ENCODE results near the gene ROR2.

The ROR2 gene

GRCh38 chr9:91903126-91903911, 46.7 kb downstream of the ROR2 start:
- in situ Hi-C loops (cut with HindIII; ENCODE audit: low sequenced_read_pairs), result no loop called here

DNA sequence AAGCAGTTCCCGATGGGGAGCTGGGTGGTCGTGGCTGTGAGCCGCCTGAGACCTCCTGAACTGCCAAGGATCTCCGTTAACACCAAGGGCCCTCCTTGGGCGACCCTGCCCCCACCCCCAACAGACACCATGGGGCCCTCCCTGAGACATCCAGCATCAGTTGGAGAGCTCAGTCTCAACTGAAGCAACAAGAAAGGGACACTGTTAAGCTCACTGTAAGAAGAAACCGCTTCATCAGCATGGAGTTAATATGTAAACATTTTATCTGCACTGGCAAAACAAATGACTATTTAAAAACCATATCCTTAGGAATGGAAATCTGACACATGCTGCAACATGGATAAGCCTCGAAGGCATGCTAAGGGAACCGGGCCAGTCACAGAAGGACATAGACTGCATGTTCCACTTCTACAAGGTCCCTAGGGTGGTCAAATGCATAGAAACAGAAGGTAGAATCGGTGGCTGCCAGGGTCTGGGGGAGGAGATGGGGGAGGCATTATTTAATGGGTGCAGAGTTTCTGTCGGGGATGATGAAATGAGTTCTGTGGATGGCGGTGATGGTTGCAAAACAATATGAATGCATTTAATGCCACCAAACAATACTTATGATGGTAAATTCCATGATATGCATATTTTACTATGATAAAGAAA, 47.4 kb downstream of the ROR2 start:
- in situ Hi-C loops (cut with HindIII; ENCODE audit: low sequenced_read_pairs), result no loop called here

DNA sequence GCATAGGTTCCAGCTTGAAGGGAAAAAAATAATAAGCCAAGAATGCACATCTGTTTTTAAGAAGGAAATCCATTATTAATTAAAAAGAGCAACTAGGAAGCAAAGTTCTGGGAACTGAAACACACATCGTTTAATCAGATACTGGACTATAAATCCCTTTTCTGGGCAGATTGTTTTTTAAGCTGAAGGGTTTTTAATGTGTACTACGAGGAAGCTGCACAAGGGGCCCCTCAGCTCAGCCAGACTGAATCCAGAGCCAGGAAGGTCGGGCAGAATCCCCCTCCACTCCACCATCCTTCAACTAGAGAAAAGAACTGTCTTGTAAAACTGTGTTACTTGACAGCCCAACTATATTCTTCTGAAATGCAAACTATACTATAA, 49.2 kb downstream of the ROR2 start:
- in situ Hi-C loops (cut with HindIII; ENCODE audit: low sequenced_read_pairs), result no loop called here

GRCh38 chr9:91900055-91900796, 49.8 kb downstream of the ROR2 start:
- in situ Hi-C loops (cut with HindIII; ENCODE audit: low sequenced_read_pairs), result no loop called here

DNA sequence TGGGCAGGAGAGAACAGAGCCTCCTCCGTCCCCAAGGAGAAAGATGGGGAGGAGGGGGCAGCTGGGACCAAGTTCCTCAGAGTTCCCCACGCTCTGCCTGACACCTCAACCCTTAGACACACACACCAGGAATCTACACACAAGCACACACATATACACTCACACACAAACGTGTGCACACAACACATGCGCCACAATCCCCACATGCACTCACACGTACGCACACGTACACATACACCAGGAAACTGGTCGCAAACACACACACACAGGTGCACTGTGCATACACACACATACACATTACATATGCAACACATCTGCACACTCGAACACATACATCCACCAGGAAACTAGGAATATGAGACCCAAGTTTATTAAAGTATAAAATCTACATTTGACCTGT, 50.4 kb downstream of the ROR2 start:
- in situ Hi-C loops (cut with HindIII; ENCODE audit: low sequenced_read_pairs), result no loop called here

GRCh38 chr9:91899219-91899563, 50.8 kb downstream of the ROR2 start:
- in situ Hi-C loops (cut with HindIII; ENCODE audit: low sequenced_read_pairs), result no loop called here

DNA sequence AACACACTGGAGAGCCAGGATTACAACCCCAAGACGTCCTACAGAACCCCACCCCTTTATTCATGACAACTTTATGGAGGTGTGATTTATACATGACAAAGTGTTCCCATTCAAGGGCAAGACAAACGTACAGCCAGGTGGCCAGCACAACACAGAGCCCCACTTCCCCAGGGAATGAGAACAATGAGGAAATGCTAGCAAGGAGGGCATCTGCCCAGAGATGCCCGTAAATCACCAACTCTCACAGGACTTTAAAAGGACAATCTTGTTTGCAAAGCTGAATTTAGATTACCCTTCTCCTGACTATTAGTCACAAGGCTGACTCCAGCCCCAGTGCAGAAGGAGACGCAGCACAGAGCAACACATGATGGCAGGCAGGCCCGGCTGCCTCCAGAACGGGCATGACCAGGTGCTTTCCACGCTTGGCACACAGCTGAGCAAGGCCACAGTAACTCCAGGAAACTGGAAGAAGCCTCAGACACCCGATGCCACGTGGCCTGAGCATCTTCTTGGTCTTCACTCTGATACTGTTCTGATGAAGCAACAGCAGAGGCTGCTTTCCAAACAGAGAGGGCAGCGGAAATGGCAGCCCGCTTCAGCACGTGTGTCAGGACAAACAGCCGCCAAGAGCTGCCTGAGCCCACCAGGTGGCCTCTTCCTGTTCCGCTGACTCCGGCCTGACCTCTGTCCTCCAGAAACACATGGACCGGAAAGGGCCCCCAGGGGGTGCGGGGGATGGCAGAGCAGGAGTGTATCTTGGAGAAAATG, 51.4 kb downstream of the ROR2 start:
- in situ Hi-C loops (cut with HindIII; ENCODE audit: low sequenced_read_pairs), result no loop called here

DNA sequence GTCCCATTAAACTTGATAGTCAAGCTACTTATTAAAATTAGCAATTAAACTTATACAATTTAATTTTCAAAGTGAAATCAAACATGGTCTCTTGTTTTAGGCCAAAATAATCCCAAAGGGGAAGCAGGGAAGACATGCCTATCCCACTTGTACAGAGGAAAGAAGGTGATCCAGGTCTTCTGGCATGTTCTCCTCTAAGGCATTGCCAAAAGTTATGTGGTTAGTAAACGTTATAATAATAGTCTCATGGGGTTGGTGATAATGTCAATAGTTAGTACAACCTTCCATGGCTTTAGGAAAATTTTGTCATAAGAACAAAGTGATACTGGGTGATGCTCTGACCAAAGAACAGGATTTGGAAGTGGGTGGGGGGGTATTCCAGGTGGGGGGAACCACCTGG, 52.8 kb downstream of the ROR2 start:
- in situ Hi-C loops (cut with HindIII; ENCODE audit: low sequenced_read_pairs), result no loop called here

DNA sequence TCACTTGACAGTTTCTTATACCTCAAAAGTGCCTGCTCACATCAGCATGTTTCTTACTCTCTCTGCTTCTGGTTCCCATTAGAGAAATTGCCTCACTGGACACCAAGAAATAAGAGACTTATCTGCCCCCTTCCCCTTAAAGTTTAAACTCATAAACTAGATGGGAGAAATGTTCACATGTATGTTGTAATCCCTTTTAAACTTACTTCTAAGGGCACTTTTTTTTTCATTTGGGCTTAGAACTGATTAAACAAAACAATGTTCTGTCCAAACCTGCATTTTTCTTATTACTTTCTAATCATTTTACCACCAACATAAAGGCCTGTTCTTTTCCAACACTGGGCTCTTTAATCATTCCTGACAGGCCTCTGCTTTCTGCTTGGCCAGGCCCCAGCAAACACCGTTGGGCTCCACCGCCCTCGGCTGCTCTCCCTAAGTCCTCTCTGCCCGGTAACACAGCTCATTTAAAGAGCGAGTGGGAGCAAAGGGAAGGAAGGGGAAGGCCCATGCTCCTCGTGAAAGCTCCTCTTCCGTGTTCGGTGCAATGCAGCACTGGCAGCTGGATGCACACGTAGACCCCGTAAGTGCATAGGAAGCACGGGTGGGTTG, 53.4 kb downstream of the ROR2 start:
- in situ Hi-C loops (cut with HindIII; ENCODE audit: low sequenced_read_pairs), result no loop called here

- in situ Hi-C loops (cut with HindIII; ENCODE audit: low sequenced_read_pairs), result no loop called here
Measured at GRCh38 chr9:91896097-91896496, 53.9 kb downstream of the ROR2 start.

DNA sequence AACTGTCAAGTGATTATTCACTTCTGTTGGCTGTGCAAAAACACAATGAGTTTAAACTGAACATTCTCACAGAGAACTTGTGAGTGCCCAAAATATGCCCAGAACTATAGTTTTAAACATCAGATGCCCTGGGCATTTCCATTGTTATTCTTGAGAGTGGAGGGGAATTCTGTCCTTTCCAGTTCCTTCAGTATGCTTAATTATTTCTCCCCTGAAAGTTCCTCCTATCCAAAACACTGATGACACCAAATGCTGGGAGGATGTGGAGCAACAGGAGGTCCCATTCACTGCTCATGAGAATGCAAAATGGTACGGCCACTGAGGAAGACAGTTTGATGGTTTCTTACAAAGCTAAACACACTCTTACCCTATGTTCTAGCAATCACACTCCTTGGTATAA, 55.5 kb downstream of the ROR2 start:
- in situ Hi-C loops (cut with HindIII; ENCODE audit: low sequenced_read_pairs), result no loop called here

- in situ Hi-C loops (cut with HindIII; ENCODE audit: low sequenced_read_pairs), result no loop called here
Measured at GRCh38 chr9:91894023-91894422, 56.0 kb downstream of the ROR2 start.

DNA sequence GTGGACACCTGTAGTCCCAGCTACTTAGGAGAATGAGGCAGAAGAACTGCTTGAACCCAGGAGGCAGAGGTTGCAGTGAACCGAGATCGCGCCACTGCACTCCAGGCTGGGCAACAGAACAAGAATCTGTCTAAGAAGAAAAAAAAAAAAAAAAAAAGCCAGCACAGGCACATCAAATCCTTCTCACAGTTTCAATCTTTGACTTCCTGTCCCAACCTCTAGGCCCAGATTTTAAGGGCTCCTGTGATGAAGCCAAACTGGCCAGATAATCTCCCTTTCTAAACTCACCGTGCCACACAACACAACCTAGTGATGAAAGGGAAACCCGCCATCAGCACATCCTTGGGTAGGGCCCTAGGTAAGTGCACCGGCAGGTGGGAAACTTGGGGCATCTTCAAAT, 58.1 kb downstream of the ROR2 start:
- in situ Hi-C loops (cut with HindIII; ENCODE audit: low sequenced_read_pairs), result no loop called here

GRCh38 chr9:91890662-91891061, 59.4 kb downstream of the ROR2 start:
- in situ Hi-C loops (cut with HindIII; ENCODE audit: low sequenced_read_pairs), result no loop called here

DNA sequence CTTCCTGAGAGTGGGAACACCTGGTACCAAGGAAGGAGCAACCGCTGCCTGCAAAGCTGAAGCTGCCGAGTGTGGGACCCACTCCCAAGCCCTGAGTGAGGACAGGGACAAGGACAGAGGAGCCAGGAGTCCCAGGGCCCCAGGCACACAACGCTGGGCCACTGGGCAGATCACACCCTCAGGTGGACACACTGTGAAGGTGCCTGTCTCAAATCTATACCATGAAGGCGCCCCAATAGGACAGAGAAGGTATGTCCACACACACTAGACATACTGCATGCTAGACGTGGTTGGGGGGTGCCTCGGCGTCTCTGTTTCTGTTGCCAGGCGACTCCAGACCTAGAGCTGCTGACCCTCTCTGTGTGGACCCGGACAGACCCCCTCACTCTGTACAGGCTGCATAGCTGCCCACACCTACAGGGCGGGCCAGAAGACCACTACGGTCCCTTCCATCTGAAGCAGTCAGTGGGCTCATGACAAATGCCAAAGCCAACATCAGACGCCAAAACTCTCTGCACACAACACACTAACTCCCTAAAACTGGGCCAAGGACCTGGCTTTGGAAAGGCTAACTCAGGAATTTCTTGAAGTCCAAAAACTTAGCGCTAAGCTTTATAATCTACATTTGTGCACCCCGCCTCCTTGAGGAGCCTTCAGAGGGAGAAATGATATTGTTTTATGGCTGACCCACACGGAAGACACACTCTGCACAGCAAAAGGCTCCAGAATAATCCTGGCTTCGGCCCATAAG, 60.7 kb downstream of the ROR2 start:
- in situ Hi-C loops (cut with HindIII; ENCODE audit: low sequenced_read_pairs), result loop anchor here (10.0 kb wide), 1 partner anchor 115 kb away; no protein-coding TSS in a partner anchor

GRCh38 chr9:91886414-91887076, 63.5 kb downstream of the ROR2 start:
- in situ Hi-C loops (cut with HindIII; ENCODE audit: low sequenced_read_pairs), result loop anchor here (10.0 kb wide), 1 partner anchor 112 kb away; no protein-coding TSS in a partner anchor

- in situ Hi-C loops (cut with HindIII; ENCODE audit: low sequenced_read_pairs), result loop anchor here (10.0 kb wide), 1 partner anchor 111 kb away; no protein-coding TSS in a partner anchor
Measured at GRCh38 chr9:91885746-91886413, 64.1 kb downstream of the ROR2 start.

DNA sequence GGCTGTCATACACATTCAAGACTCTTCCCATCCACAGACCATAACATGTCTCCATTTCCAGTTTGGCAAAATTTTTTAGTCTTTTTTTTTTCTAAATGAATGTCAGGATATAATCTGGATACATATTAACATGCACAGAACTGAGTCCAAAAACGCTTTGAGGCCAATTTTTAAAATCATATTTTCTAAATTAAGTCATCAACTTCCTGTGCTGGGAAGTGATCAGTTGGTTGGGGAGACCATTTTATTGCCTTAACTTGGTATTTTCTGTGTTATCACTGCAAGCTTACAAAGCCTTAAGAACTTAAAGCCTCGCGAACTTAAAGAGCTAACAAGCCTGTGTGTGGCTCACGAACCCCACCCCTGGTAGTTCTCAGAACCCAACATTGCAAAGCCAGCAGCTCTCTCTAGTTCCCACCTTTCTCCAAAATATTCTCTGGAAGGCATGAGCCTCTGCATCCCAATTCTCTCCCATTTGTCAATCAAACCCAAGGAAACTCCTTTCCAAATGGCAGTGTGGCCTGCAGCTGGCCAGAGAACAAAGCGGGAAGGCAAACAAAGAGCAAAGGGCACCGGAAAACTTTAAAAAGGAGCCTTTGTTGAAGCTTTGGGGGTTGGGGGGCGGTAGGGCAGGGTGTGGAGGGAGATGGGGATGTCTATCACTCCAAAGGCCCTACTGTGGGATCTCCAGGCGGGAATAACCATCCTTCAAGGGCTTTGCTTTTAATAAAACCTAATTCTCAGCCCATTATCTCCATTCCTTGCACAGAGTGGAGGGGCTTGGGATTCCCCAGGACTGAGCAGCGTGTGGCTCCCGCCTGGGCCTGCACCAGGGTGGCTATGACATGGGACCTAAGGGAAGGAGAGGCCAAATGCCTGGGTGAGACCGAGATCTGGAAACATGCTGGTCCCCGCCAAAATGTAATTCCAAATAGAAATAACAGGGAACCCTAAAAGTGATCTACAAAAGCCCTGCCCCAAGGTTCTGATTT, 65.0 kb downstream of the ROR2 start:
- in situ Hi-C loops (cut with HindIII; ENCODE audit: low sequenced_read_pairs), result loop anchor here (10.0 kb wide), 1 partner anchor 110 kb away; no protein-coding TSS in a partner anchor
